ENCODE measurements around the gene ST6GALNAC2.

DNA sequence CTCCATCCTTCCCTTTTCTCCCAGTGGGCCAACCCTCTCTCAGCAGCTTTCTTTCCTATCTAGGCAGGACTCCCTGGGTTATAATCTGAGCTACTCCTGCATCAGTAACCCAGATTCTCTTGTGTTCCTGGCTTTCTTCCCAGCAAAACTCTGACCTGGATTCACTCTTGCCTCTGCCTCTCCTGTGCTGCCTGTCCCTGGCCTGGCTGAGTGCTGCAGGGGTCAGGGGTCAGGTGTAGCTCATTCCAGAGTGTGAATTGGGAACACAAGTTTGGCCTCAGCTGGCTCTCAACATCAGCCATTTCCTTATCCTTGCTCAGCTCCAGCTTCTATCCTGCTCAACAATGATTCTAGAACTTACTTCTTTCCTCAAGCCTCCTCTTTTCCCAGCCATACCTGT, 2.5 kb upstream of the ST6GALNAC2 start:
- no peak for TF ChIP-seq TARDBP (IDR thresholded peaks at IDR 0.05)
- TF ChIP-seq SP1 (IDR thresholded peaks at IDR 0.05) = no peak
- no peak for TF ChIP-seq LEF1 (IDR thresholded peaks at IDR 0.05; ENCODE audit: borderline replicate concordance)
- no peak for TF ChIP-seq FOXM1 (IDR thresholded peaks at IDR 0.05; ENCODE audit: borderline replicate concordance)
- TF ChIP-seq HDGF (IDR thresholded peaks at IDR 0.05; ENCODE audit: borderline replicate concordance) = no peak
- no peak for TF ChIP-seq BHLHE40 (IDR thresholded peaks at IDR 0.05; ENCODE audit: borderline replicate concordance)
- TF ChIP-seq CTBP1 (IDR thresholded peaks at IDR 0.05; ENCODE audit: borderline replicate concordance) = no peak
- no peak for TF ChIP-seq ZNF384 (IDR thresholded peaks at IDR 0.05)
- TF ChIP-seq SUZ12 (IDR thresholded peaks at IDR 0.05) = no peak
